Measurements from ENCODE around the gene FBXL16. TPM values are rescaled to one million over a fixed set of nuclear protein-coding genes. Genes with fewer than 3 reads are reported as not detected.
"Not testable (repeated sequence)": the region's sequence is repeated elsewhere in the genome, so short reads cannot be mapped to it uniquely, and the experiment has no call there.

FBXL16 gene
- total RNA-seq, 1 experiment from 2014 or later: not detected

- Histone ChIP-seq H3K9me3 (replicated peaks) (peaks cover 3% of the 10 kb centered on the region; the same call in 1 of the 2 replicates), H3K27me3 (replicated peaks) (peaks cover 4% of the 10 kb centered on the region), H3K36me3 (peaks cover 3% of the 10 kb centered on the region), H3K4me1 (replicated peaks) (peaks cover 43% of the 10 kb centered on the region), H3K27ac (no peak overlapping the region), H3K4me3 (peak overlapping the region; percentile 62)
- DNase-seq (ENCODE audit: low read depth in 1 of 2, low spot score in 2 of 2): peak in 1 of 2 experiments; percentile 59
Observed at GRCh38 chr16:715477-716199, 10.0 kb upstream of the FBXL16 start.

GRCh38 chr16:714558-715476, 9.2 kb upstream of the FBXL16 start, which contains the start of gene METRN:
METRN (plus strand) TSS chr16:715118; CDS start chr16:715290, 172 bp downstream.
- no peak within 1 kb of the TSS for H3K27ac ChIP-seq
- H3K4me3 ChIP-seq: peak within 1 kb of the TSS; percentile 62
- H3K36me3 ChIP-seq: peaks cover 3% of the 10 kb centered on the region; the same call in 1 of the 2 replicates
- peaks cover 12% of the 10 kb centered on the region for H3K27me3 ChIP-seq (replicated peaks)
- peaks cover 3% of the 10 kb centered on the region; the same call in 1 of the 2 replicates for H3K9me3 ChIP-seq (replicated peaks)
- peaks cover 38% of the 10 kb centered on the region for H3K4me1 ChIP-seq (replicated peaks)
- peak; percentile 84 to 92 for DNase-seq (ENCODE audit: low read depth in 1 of 2, low spot score in 2 of 2)

GRCh38 chr16:714079-714478, 8.5 kb upstream of the FBXL16 start:
- H3K27me3 ChIP-seq (replicated peaks): peaks cover 20% of the 10 kb centered on the region
- no peak overlapping the region for H3K4me3 ChIP-seq
- H3K36me3 ChIP-seq: peaks cover 3% of the 10 kb centered on the region; the same call in 1 of the 2 replicates
- H3K4me1 ChIP-seq (replicated peaks): peaks cover 35% of the 10 kb centered on the region
- DNase-seq (ENCODE audit: low read depth in 1 of 2, low spot score in 2 of 2): no peak
- peaks cover 3% of the 10 kb centered on the region; the same call in 1 of the 2 replicates for H3K9me3 ChIP-seq (replicated peaks)
- H3K27ac ChIP-seq: no peak overlapping the region

- not testable (repeated sequence) for H3K4me3 ChIP-seq; H3K36me3 ChIP-seq; H3K27ac ChIP-seq; H3K9me3 ChIP-seq (replicated peaks)
- DNase-seq (ENCODE audit: low read depth in 1 of 2, low spot score in 2 of 2): peak; percentile 89 to 92
- peaks cover 22% of the 10 kb centered on the region for H3K27me3 ChIP-seq (replicated peaks)
- peaks cover 34% of the 10 kb centered on the region for H3K4me1 ChIP-seq (replicated peaks)
Observed at GRCh38 chr16:712740-713250, 7.2 kb upstream of the FBXL16 start.

GRCh38 chr16:711548-712320, 6.1 kb upstream of the FBXL16 start:
- DNase-seq (ENCODE audit: low read depth in 1 of 2, low spot score in 2 of 2): peak; percentile 62 to 84

GRCh38 chr16:711084-711483, 5.5 kb upstream of the FBXL16 start:
- DNase-seq (ENCODE audit: low read depth in 1 of 2, low spot score in 2 of 2): no peak
- peaks cover 3% of the 10 kb centered on the region; the same call in 1 of the 2 replicates for H3K9me3 ChIP-seq (replicated peaks)
- H3K36me3 ChIP-seq: peaks cover 3% of the 10 kb centered on the region; the same call in 1 of the 2 replicates
- peaks cover 34% of the 10 kb centered on the region for H3K27me3 ChIP-seq (replicated peaks)
- H3K4me1 ChIP-seq (replicated peaks): peaks cover 30% of the 10 kb centered on the region
- H3K27ac ChIP-seq: no peak overlapping the region
- H3K4me3 ChIP-seq: no peak overlapping the region

More at GRCh38 chr16:711548-712320, 6.1 kb upstream of the FBXL16 start:
- Histone ChIP-seq H3K4me1 (replicated peaks) (peaks cover 34% of the 10 kb centered on the region), H3K4me3 (no peak overlapping the region), H3K27me3 (replicated peaks) (peaks cover 27% of the 10 kb centered on the region), H3K9me3 (replicated peaks) (peaks cover 3% of the 10 kb centered on the region; the same call in 1 of the 2 replicates), H3K27ac (no peak overlapping the region), H3K36me3 (peaks cover 3% of the 10 kb centered on the region; the same call in 1 of the 2 replicates)

GRCh38 chr16:710500-711075, 5.0 kb upstream of the FBXL16 start:
- Histone ChIP-seq H3K27ac (no peak overlapping the region), H3K4me3 (no peak overlapping the region), H3K4me1 (replicated peaks) (peaks cover 25% of the 10 kb centered on the region), H3K36me3 (peaks cover 3% of the 10 kb centered on the region; the same call in 1 of the 2 replicates), H3K9me3 (replicated peaks) (peaks cover 3% of the 10 kb centered on the region; the same call in 1 of the 2 replicates), H3K27me3 (replicated peaks) (peaks cover 36% of the 10 kb centered on the region)
- no peak for DNase-seq (ENCODE audit: low read depth in 1 of 2, low spot score in 2 of 2)

- H3K4me3 ChIP-seq: no peak overlapping the region
- H3K27ac ChIP-seq: no peak overlapping the region
- no peaks in the 10 kb centered on the region for H3K36me3 ChIP-seq
- peaks cover 19% of the 10 kb centered on the region for H3K4me1 ChIP-seq (replicated peaks)
- no peaks in the 10 kb centered on the region for H3K9me3 ChIP-seq (replicated peaks)
- peaks cover 39% of the 10 kb centered on the region for H3K27me3 ChIP-seq (replicated peaks)
- DNase-seq (ENCODE audit: low read depth in 1 of 2, low spot score in 2 of 2): peak; percentile 66 to 85
Observed at GRCh38 chr16:709566-710499, 4.2 kb upstream of the FBXL16 start.

GRCh38 chr16:708959-709358, 3.4 kb upstream of the FBXL16 start:
- no peaks in the 10 kb centered on the region for H3K36me3 ChIP-seq
- no peak for DNase-seq (ENCODE audit: low read depth in 1 of 2, low spot score in 2 of 2)
- no peak overlapping the region for H3K27ac ChIP-seq
- H3K4me1 ChIP-seq (replicated peaks): peaks cover 11% of the 10 kb centered on the region
- H3K27me3 ChIP-seq (replicated peaks): peaks cover 48% of the 10 kb centered on the region
- no peak overlapping the region for H3K4me3 ChIP-seq
- no peaks in the 10 kb centered on the region for H3K9me3 ChIP-seq (replicated peaks)

- H3K36me3 ChIP-seq: no peaks in the 10 kb centered on the region
- no peak for DNase-seq (ENCODE audit: low read depth in 1 of 2, low spot score in 2 of 2)
- H3K4me3 ChIP-seq: no peak overlapping the region
- peaks cover 11% of the 10 kb centered on the region for H3K4me1 ChIP-seq (replicated peaks)
- no peak overlapping the region for H3K27ac ChIP-seq
- no peaks in the 10 kb centered on the region for H3K9me3 ChIP-seq (replicated peaks)
- peaks cover 57% of the 10 kb centered on the region for H3K27me3 ChIP-seq (replicated peaks)
Observed at GRCh38 chr16:708019-708418, 2.4 kb upstream of the FBXL16 start.

GRCh38 chr16:707062-707538, 1.5 kb upstream of the FBXL16 start:
- DNase-seq (ENCODE audit: low read depth in 1 of 2, low spot score in 2 of 2): no peak
- Histone ChIP-seq H3K4me3 (no peak overlapping the region), H3K4me1 (replicated peaks) (peaks cover 6% of the 10 kb centered on the region), H3K27ac (no peak overlapping the region), H3K36me3 (no peaks in the 10 kb centered on the region), H3K27me3 (replicated peaks) (peaks cover 67% of the 10 kb centered on the region), H3K9me3 (replicated peaks) (no peaks in the 10 kb centered on the region)
